IMR-90 (cell line): ENCODE measurements around the gene ADAMTS9.

Experiments used
- MXI1 ChIP-seq: IDR thresholded peaks from 2 replicates; pipeline ENCODE4 v1.6.1; 2012; ENCODE audit warnings: low read depth, mild to moderate bottlenecking, low read length, moderate library complexity, borderline replicate concordance
- POLR2A ChIP-seq: IDR thresholded peaks from 2 replicates; pipeline ENCODE4 v1.6.1; 2012; ENCODE audit warnings: mild to moderate bottlenecking, low read depth, low read length
- RAD21 ChIP-seq: IDR thresholded peaks from 2 replicates; pipeline ENCODE4 v1.6.1; 2012; ENCODE audit warnings: low read length, improper control_type of control experiment
- RCOR1 ChIP-seq: IDR thresholded peaks from 2 replicates; pipeline ENCODE4 v1.6.1; 2012; ENCODE audit warnings: mild to moderate bottlenecking, low read length, improper control_type of control experiment; ENCODE audit not compliant: insufficient replicate concordance
- SMC3 ChIP-seq: fragments of 150-350 bp; IDR thresholded peaks from 2 replicates; pipeline ENCODE4 v1.6.1; 2016; ENCODE audit warnings: low read depth, mild to moderate bottlenecking, antibody characterized with exemption, low read length, moderate library complexity
- TF ChIP-seq, protein P1 (sequence below): conservative IDR thresholded peaks from 2 replicates; pipeline ENCODE4 v1.5.1; 2012; ENCODE audit warnings: mild to moderate bottlenecking, low read depth, low read length, improper control_type of control experiment
- TF ChIP-seq, protein P2 (sequence below): fragments of 150-350 bp; IDR thresholded peaks from 2 replicates; pipeline ENCODE4 v1.6.1; 2017; ENCODE audit warnings: mild to moderate bottlenecking, antibody characterized with exemption, low read length, low read depth

DNA sequence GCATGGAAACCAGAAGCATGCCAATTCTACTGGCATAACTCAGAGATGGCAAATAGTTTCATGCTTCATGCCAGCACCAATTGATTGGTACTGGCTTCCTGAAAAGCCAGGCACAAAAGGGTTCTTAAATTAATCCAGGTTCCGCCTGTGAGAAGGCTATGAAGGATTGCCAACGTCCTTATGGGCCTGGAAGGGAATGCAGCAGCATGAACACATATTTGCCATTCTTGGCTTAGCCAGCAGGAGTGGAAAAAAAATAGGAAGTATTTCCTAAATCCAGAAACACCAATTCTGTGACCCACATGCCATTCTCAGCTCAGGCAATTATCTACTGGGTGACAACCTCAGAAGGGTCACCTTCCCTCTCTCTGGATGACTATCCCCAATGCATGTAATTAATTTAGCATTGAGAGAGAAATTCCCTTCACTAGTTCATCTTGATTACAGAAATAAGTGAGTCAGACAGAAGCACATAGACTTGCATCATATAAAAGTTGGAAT, 36.0 kb downstream of the ADAMTS9 start:
- TF ChIP-seq SMC3, result no peak
- TF ChIP-seq, protein P1, sequence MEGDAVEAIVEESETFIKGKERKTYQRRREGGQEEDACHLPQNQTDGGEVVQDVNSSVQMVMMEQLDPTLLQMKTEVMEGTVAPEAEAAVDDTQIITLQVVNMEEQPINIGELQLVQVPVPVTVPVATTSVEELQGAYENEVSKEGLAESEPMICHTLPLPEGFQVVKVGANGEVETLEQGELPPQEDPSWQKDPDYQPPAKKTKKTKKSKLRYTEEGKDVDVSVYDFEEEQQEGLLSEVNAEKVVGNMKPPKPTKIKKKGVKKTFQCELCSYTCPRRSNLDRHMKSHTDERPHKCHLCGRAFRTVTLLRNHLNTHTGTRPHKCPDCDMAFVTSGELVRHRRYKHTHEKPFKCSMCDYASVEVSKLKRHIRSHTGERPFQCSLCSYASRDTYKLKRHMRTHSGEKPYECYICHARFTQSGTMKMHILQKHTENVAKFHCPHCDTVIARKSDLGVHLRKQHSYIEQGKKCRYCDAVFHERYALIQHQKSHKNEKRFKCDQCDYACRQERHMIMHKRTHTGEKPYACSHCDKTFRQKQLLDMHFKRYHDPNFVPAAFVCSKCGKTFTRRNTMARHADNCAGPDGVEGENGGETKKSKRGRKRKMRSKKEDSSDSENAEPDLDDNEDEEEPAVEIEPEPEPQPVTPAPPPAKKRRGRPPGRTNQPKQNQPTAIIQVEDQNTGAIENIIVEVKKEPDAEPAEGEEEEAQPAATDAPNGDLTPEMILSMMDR, result no peak
- TF ChIP-seq MXI1, result no peak
- TF ChIP-seq POLR2A, result no peak
- TF ChIP-seq, protein P2, sequence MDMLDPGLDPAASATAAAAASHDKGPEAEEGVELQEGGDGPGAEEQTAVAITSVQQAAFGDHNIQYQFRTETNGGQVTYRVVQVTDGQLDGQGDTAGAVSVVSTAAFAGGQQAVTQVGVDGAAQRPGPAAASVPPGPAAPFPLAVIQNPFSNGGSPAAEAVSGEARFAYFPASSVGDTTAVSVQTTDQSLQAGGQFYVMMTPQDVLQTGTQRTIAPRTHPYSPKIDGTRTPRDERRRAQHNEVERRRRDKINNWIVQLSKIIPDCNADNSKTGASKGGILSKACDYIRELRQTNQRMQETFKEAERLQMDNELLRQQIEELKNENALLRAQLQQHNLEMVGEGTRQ, result no peak
- no peak for TF ChIP-seq RCOR1
- TF ChIP-seq RAD21, result no peak
